ENCODE data around the gene POLR2E. TPM values are rescaled to one million over a fixed set of nuclear protein-coding genes. Genes with fewer than 3 reads are reported as not detected.

POLR2E gene
- total and polyA plus RNA-seq, 2 of the 13 experiments (the other 11 are each of a cell fraction or from before 2014, with no cell fraction given) = 140 to 272 TPM

DNA sequence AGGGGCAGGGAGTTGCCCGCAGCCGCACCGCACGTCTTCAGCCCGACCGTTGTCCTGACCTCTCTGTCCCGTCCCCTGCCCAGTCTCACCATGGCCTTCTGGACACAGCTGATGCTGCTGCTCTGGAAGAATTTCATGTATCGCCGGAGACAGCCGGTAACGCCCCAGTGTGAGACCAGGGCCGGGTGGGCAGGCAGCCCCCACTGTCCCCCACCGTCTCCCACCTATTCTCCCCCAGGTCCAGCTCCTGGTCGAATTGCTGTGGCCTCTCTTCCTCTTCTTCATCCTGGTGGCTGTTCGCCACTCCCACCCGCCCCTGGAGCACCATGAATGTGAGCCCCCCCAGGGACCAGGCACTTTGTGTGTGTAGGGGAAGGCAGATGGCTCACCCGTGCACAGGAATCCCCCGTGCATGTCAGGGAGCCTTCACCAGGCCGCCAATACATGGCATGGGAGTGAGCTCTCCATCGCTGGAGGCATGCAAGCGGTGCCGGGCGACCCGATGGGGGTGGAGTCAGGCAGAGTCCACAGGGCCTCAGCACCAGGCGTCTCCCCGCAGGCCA lies 53.8 kb downstream of the POLR2E start (continued):
- TF ChIP-seq DR1 (CRISPR knock-in tag; IDR thresholded peaks at IDR 0.05) (no peak), MED1 (CRISPR knock-in tag; IDR thresholded peaks at IDR 0.05) (0 out of 2 replicates have a peak, but pooled peaks have one; percentile 5), ZNF589 (CRISPR knock-in tag; conservative IDR thresholded peaks at IDR 0.05) (no peak), KDM1A (CRISPR knock-in tag; IDR thresholded peaks at IDR 0.05) (peak; percentile 29; the same call in 1 of the 2 replicates), ZNF766 (CRISPR knock-in tag; IDR thresholded peaks at IDR 0.05; ENCODE audit: borderline replicate concordance) (no peak), HDAC1 (CRISPR knock-in tag; IDR thresholded peaks at IDR 0.05) (peak; percentile 29; the same call in 1 of the 2 replicates), ZNF136 (CRISPR knock-in tag; IDR thresholded peaks at IDR 0.05; ENCODE audit: low read depth) (0 out of 2 replicates have a peak, but pooled peaks have one; percentile 75), PRMT3 (CRISPR knock-in tag; IDR thresholded peaks at IDR 0.05; ENCODE audit: borderline replicate concordance, low read depth) (no peak), ZC3H4 (CRISPR knock-in tag; IDR thresholded peaks at IDR 0.05; ENCODE audit: borderline replicate concordance) (no peak), ZSCAN30 (CRISPR knock-in tag; IDR thresholded peaks at IDR 0.05) (no peak), KDM2A (CRISPR knock-in tag; IDR thresholded peaks at IDR 0.05; ENCODE audit: borderline replicate concordance, low read depth) (0 out of 2 replicates have a peak, but pooled peaks have one; percentile 23), MEF2D (CRISPR knock-in tag; IDR thresholded peaks at IDR 0.05) (no peak), FIP1L1 (IDR thresholded peaks at IDR 0.05; ENCODE audit: borderline replicate concordance, insufficient read depth, low read depth, low read length) (no peak), KDM3A (CRISPR knock-in tag; IDR thresholded peaks at IDR 0.05; ENCODE audit: low read depth) (no peak), ZNF773 (CRISPR knock-in tag; IDR thresholded peaks at IDR 0.05; ENCODE audit: borderline replicate concordance) (no peak), ZNF552 (CRISPR knock-in tag; IDR thresholded peaks at IDR 0.05; ENCODE audit: borderline replicate concordance) (no peak)
- TF ChIP-seq, protein P1, sequence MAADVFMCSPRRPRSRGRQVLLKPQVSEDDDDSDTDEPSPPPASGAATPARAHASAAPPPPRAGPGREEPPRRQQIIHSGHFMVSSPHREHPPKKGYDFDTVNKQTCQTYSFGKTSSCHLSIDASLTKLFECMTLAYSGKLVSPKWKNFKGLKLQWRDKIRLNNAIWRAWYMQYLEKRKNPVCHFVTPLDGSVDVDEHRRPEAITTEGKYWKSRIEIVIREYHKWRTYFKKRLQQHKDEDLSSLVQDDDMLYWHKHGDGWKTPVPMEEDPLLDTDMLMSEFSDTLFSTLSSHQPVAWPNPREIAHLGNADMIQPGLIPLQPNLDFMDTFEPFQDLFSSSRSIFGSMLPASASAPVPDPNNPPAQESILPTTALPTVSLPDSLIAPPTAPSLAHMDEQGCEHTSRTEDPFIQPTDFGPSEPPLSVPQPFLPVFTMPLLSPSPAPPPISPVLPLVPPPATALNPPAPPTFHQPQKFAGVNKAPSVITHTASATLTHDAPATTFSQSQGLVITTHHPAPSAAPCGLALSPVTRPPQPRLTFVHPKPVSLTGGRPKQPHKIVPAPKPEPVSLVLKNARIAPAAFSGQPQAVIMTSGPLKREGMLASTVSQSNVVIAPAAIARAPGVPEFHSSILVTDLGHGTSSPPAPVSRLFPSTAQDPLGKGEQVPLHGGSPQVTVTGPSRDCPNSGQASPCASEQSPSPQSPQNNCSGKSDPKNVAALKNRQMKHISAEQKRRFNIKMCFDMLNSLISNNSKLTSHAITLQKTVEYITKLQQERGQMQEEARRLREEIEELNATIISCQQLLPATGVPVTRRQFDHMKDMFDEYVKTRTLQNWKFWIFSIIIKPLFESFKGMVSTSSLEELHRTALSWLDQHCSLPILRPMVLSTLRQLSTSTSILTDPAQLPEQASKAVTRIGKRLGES (CRISPR knock-in tag; IDR thresholded peaks at IDR 0.05; ENCODE audit: borderline replicate concordance) = no peak
- TF ChIP-seq, protein P2, sequence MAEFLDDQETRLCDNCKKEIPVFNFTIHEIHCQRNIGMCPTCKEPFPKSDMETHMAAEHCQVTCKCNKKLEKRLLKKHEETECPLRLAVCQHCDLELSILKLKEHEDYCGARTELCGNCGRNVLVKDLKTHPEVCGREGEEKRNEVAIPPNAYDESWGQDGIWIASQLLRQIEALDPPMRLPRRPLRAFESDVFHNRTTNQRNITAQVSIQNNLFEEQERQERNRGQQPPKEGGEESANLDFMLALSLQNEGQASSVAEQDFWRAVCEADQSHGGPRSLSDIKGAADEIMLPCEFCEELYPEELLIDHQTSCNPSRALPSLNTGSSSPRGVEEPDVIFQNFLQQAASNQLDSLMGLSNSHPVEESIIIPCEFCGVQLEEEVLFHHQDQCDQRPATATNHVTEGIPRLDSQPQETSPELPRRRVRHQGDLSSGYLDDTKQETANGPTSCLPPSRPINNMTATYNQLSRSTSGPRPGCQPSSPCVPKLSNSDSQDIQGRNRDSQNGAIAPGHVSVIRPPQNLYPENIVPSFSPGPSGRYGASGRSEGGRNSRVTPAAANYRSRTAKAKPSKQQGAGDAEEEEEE (CRISPR knock-in tag; IDR thresholded peaks at IDR 0.05; ENCODE audit: borderline replicate concordance) = no peak
- TF ChIP-seq, protein P3, sequence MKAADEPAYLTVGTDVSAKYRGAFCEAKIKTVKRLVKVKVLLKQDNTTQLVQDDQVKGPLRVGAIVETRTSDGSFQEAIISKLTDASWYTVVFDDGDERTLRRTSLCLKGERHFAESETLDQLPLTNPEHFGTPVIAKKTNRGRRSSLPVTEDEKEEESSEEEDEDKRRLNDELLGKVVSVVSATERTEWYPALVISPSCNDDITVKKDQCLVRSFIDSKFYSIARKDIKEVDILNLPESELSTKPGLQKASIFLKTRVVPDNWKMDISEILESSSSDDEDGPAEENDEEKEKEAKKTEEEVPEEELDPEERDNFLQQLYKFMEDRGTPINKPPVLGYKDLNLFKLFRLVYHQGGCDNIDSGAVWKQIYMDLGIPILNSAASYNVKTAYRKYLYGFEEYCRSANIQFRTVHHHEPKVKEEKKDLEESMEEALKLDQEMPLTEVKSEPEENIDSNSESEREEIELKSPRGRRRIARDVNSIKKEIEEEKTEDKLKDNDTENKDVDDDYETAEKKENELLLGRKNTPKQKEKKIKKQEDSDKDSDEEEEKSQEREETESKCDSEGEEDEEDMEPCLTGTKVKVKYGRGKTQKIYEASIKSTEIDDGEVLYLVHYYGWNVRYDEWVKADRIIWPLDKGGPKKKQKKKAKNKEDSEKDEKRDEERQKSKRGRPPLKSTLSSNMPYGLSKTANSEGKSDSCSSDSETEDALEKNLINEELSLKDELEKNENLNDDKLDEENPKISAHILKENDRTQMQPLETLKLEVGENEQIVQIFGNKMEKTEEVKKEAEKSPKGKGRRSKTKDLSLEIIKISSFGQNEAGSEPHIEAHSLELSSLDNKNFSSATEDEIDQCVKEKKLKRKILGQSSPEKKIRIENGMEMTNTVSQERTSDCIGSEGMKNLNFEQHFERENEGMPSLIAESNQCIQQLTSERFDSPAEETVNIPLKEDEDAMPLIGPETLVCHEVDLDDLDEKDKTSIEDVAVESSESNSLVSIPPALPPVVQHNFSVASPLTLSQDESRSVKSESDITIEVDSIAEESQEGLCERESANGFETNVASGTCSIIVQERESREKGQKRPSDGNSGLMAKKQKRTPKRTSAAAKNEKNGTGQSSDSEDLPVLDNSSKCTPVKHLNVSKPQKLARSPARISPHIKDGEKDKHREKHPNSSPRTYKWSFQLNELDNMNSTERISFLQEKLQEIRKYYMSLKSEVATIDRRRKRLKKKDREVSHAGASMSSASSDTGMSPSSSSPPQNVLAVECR (CRISPR knock-in tag; IDR thresholded peaks at IDR 0.05; ENCODE audit: borderline replicate concordance) = peak; percentile 41; the same call in 1 of the 2 replicates
